Measurements from ENCODE around the gene ANAPC4.
A peak's percentile ranks its signal among the peaks of the same experiment; 100 is the strongest.
"Not testable (repeated sequence)": the region's sequence is repeated elsewhere in the genome, so short reads cannot be mapped to it uniquely, and the experiment has no call there.

Gene ANAPC4, protein sequence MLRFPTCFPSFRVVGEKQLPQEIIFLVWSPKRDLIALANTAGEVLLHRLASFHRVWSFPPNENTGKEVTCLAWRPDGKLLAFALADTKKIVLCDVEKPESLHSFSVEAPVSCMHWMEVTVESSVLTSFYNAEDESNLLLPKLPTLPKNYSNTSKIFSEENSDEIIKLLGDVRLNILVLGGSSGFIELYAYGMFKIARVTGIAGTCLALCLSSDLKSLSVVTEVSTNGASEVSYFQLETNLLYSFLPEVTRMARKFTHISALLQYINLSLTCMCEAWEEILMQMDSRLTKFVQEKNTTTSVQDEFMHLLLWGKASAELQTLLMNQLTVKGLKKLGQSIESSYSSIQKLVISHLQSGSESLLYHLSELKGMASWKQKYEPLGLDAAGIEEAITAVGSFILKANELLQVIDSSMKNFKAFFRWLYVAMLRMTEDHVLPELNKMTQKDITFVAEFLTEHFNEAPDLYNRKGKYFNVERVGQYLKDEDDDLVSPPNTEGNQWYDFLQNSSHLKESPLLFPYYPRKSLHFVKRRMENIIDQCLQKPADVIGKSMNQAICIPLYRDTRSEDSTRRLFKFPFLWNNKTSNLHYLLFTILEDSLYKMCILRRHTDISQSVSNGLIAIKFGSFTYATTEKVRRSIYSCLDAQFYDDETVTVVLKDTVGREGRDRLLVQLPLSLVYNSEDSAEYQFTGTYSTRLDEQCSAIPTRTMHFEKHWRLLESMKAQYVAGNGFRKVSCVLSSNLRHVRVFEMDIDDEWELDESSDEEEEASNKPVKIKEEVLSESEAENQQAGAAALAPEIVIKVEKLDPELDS

DNA sequence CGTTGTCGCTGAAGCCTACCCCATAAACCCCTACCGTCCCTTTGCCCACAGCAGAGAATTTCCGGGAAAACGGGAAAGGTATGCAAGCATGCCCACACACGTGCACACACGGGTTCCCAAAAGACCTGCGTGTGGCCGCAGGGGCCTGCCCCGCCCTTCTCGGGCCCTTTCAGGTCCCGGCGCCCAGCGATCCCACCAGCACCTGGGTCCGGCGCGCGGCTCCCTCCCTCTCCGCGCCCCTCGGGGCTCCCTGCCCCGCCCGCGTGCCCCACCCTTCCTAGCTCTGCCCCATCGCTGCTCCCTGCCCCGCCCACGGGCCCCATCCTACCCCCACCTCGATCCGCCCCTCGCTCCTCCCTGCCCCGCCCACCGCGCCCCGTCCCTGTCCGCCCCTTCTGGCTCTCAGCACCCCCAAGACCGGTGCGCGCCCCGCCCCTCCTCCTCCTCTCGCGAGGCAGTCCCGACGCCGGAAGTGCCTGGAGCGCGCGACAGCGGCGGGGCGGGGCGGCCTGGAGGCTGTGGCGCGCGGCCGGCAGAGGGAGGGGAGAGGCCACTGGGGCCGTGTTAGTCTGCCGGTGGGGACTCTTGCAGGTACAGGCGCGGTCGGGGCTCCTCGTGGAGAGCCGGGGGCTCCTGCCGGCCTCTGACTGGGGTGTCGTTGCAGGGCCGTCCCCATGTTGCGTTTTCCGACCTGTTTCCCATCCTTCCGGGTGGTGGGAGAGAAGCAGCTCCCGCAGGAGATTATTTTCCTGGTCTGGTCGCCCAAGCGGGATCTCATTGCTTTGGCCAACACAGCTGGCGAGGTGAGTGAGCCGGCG, at the start of gene ANAPC4:
ANAPC4 (plus strand) TSS at position 510 of the 818 bp plus-strand sequence; CDS start at position 675, 165 bp downstream.
- DNase-seq (ENCODE audit: low read depth), result peak; percentile 98

- not testable (repeated sequence) for DNase-seq (ENCODE audit: low read depth)
Measured at GRCh38 chr4:25328463-25328862, 48.6 kb upstream of the ANAPC4 start.

- no peak for DNase-seq (ENCODE audit: low read depth)
Measured at GRCh38 chr4:25330335-25330734, 46.7 kb upstream of the ANAPC4 start.

GRCh38 chr4:25330905-25331808, 45.9 kb upstream of the ANAPC4 start:
- no peak for DNase-seq (ENCODE audit: low read depth)

GRCh38 chr4:25343671-25344070, 33.4 kb upstream of the ANAPC4 start:
- no peak for DNase-seq (ENCODE audit: low read depth)

GRCh38 chr4:25345744-25346143, 31.3 kb upstream of the ANAPC4 start:
- no peak for DNase-seq (ENCODE audit: low read depth)

GRCh38 chr4:25346913-25347312, 30.1 kb upstream of the ANAPC4 start:
- DNase-seq (ENCODE audit: low read depth), result no peak

DNA sequence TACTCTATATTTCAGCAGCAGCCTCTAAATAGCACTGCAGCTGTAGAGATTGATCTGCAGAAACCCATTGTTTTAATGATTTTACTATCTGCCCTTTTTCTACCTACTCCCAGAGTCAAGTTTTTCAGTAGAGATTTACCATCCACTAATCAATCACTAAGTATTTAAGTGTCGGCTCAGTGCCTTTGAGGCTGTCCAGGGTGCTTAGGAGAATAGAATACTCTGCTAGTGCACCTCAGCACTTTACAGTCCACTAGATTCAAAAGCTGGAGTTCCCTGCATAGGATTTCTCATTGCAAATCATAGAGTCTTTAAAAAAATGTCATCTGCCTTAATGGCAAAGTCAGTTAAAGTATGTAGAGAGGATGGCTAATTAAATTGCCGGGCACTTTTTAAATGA, 29.6 kb upstream of the ANAPC4 start:
- no peak for DNase-seq (ENCODE audit: low read depth)

DNA sequence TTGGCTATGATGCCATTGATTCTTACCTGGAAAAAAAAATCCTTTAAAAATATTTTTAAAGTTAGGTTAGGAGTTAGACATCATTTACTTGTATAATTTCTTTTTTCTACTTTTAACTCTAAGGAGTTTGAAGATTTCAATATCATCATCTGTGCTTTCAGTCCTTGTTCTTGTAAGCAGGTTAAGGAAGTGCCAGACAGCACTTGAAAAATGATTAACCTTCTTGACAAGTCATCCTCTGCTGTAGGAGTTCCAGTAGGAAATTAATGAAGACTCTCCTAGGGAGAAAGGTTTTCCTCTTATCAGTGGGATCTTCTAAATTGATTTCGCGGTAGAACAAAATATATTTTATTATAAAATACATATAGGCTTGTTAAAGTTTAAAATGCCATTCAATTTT, 29.1 kb upstream of the ANAPC4 start:
- no peak for DNase-seq (ENCODE audit: low read depth)

DNA sequence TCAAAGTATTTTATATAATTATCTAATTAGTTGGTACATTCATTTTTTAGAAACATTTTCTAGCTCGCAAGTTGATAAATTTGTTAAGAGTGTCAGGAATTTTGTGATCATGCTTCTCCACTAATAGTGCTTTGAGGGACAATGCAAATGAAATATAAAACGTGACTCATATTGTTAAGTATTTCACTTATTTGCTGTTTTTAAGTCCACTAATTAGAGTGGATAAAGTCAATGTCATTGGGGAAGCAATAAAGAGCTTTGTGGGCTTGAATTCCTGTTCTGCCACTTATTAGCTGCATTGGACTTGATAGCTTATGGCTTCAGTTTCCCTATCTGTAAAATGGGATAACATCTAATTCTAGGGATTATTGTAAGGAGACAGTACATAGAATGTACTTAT, 26.5 kb upstream of the ANAPC4 start:
- no peak for DNase-seq (ENCODE audit: low read depth)

DNA sequence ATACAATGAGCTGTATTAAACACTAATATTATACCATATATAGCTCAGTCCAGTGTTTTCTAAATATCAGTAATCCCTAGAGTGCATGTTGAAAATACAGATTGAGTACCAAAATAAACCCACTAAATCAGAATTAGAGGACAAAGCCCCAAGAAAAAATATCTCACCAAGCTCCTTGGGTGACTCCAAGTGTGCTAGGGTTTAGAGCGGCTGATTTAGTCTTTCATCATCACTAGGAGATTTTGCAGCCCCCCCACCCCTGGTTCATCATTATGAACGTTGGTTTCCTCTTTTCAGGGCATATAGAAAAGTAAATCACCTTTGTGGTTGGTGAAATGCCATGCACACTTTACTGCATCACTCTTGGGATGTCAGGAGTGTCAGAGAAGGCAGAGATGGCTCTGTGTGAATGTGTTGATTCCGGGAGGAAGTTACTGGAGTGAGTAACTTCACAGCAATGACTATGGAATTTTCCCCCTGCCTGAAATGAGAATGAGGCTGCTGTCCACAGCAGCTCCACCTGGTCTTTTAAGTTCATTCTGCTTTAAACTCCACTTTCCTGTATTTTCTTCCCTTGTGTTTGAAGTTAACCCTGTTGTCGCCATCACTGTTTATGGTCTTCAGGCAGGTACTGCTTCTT, 25.2 kb upstream of the ANAPC4 start:
- no peak for DNase-seq (ENCODE audit: low read depth)

DNA sequence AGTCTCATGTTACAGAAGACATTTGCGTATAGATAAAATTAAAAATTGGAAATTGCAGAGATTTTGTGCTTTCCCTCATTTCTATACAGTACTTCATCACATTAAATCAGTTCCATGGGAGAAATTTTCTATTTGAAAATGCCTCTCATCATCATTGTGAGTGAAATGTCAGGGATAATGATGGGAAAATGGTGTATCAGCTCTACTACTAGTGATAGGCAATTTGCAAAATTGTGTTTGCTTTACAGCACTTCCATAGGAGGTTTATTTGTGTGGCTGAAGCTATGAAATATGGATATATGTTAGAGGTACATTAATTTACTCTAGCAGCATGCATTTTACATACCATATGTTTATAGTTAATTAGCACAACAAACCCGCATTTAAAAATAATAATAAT, 21.0 kb upstream of the ANAPC4 start:
- no peak for DNase-seq (ENCODE audit: low read depth)

GRCh38 chr4:25358515-25359275, 18.4 kb upstream of the ANAPC4 start:
- DNase-seq (ENCODE audit: low read depth), result no peak

GRCh38 chr4:25361253-25361652, 15.8 kb upstream of the ANAPC4 start:
- no peak for DNase-seq (ENCODE audit: low read depth)

DNA sequence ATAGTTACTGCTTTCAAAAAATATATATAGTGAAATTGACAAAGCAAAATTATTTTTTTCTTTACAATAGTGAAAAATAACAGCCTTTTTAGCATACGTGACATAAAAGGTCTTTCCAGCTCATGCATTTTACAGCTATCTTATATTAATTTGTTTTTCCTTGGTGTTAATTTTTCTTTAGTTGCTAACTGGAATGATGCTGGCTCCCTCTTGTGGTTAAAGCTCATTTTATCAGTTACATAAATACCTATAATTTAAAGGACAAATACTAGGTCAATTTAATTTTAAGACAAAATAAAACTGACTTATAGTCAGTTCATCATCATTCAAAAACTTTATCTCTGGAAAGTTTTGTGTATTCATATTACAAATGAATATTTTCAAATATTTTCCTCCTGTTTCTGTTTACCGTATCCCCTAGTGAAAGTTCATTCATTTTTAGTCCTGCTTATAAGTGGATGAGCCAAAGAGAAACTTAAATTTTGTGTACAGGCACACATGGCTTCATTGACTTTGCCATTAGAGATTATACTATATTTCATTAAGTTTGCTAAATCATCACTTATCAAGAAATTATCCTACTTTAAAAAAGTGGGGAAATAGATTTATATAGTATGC, 9.9 kb upstream of the ANAPC4 start:
- DNase-seq (ENCODE audit: low read depth), result no peak

- DNase-seq (ENCODE audit: low read depth), result no peak
Measured at GRCh38 chr4:25367877-25368276, 9.2 kb upstream of the ANAPC4 start.

- no peak for DNase-seq (ENCODE audit: low read depth)
Measured at GRCh38 chr4:25368315-25368714, 8.7 kb upstream of the ANAPC4 start.

DNA sequence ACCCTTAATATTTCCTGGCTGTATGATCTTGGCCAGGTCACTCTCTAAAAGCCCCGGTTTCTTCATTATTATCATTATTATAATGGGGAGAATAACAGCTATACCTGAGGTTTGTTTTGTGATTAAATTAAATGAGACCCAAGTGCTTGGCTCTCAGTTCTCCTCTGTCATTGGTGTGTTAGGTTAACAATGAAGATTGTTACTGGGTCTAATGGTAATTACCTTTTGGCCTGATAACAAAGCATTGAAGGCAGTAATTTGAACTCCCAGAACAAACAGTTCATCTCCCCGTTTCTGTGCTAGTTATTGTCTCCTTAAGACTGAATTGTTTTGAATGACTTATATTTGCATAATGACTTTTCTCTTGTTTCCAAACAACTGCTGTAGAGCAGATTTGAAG, 6.8 kb upstream of the ANAPC4 start:
- DNase-seq (ENCODE audit: low read depth), result no peak

DNA sequence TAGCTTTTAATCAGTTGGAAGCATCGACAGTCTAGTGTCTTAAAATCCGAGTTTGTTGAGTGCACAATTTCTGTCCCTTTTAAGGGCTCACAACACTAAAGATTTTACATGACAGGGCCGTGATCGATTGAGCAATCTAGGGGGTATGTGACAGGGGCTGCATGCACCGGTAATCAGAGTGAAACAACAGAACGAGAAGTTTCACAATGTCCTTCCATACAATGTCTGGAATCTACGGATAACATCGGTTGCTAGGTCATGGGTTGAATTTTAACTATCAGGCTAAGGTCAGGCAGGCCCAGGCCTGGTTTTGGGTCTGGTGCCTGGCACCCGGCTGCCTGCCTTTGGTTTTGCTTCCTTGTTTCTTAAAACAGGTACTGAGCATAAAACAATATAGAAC, 4.5 kb upstream of the ANAPC4 start:
- not testable (repeated sequence) for DNase-seq (ENCODE audit: low read depth)
